ENCODE data around the gene GLCE. TPM values are rescaled to one million over a fixed set of nuclear protein-coding genes. Genes with fewer than 3 reads are reported as not detected.

GLCE gene
- total and polyA plus RNA-seq, 9 of the 15 experiments (the other 6 are each of a cell fraction or from before 2014, with no cell fraction given): 4.6 to 12.3 (median 10.6) TPM

GRCh38 chr15:69181424-69181823 is 21.0 kb downstream of the GLCE start:
- no peak overlapping the region for H3K4me3 ChIP-seq
- H3K36me3 ChIP-seq (ENCODE audit: control insufficient read depth, insufficient read depth, low read length): no peaks in the 10 kb centered on the region
- H2AFZ ChIP-seq (ENCODE audit: low read depth, low read length): no peak overlapping the region
- intact Hi-C loops (cut with micrococcal nuclease): no loop called here
- BruUV-seq (replicated peaks): no TSS peak
- no peaks in the 10 kb centered on the region for H3K79me2 ChIP-seq (ENCODE audit: control insufficient read depth, insufficient read depth, low read length)
- no peaks in the 10 kb centered on the region for H3K9me1 ChIP-seq (ENCODE audit: control insufficient read depth, insufficient read depth, low read length)
- no peak for DNase-seq (ENCODE audit: extremely low read depth in 1 of 4, low spot score in 3 of 4)
- no peaks in the 10 kb centered on the region for H3K4me1 ChIP-seq (replicated peaks in 1 of 2; ENCODE audit: control insufficient read depth in 2 of 2, insufficient read depth in 2 of 2, low read length in 2 of 2)
- POLR2A ChIA-PET: no interaction called here
- H4K20me1 ChIP-seq (replicated peaks; ENCODE audit: control insufficient read depth, insufficient read depth, low read length): no peaks in the 10 kb centered on the region
- H3K9me3 ChIP-seq (replicated peaks; ENCODE audit: control insufficient read depth, insufficient read depth, low read depth, low read length): no peaks in the 10 kb centered on the region
- CTCF ChIA-PET (ENCODE audit: low intra/inter-chr PET ratio): no interaction called here
- no peak overlapping the region for H3K9ac ChIP-seq (ENCODE audit: insufficient read depth in 1 of 2, low read depth in 2 of 2, low read length in 2 of 2)
- no peak overlapping the region for H3K4me2 ChIP-seq (ENCODE audit: insufficient read depth, low read length)
- no peak for ATAC-seq
- H3K27me3 ChIP-seq (ENCODE audit: control insufficient read depth in 2 of 2, insufficient read depth in 2 of 2, low read length in 2 of 2): no peaks in the 10 kb centered on the region
- no peak for FAIRE-seq
- in situ Hi-C loops (cut with MboI): no loop called here
- H3K27ac ChIP-seq (ENCODE audit: extremely low read depth, low read depth, low read length): no peak overlapping the region
- no peak for TF ChIP-seq NR2C2 (CRISPR knock-in tag; IDR thresholded peaks at IDR 0.05)
- TF ChIP-seq NR2C2 (tag; IDR thresholded peaks at IDR 0.05): no peak
- TF ChIP-seq MAFG (tag; conservative IDR thresholded peaks at IDR 0.05): no peak
- no peak for TF ChIP-seq ZNF224 (CRISPR knock-in tag; IDR thresholded peaks at IDR 0.05)
- no peak for TF ChIP-seq ATF6 (CRISPR knock-in tag; IDR thresholded peaks at IDR 0.05)
- no peak for TF ChIP-seq FOXO4 (CRISPR knock-in tag; IDR thresholded peaks at IDR 0.05)
- TF ChIP-seq PCBP1 (IDR thresholded peaks at IDR 0.05; ENCODE audit: low read depth, low read length, poor library complexity, severe bottlenecking): no peak
- TF ChIP-seq MYC (IDR thresholded peaks at IDR 0.05; ENCODE audit: low read depth, low read length): no peak
- no peak for TF ChIP-seq MYC (CRISPR knock-in tag; IDR thresholded peaks at IDR 0.05; ENCODE audit: borderline replicate concordance, low read depth)
- no peak for TF ChIP-seq RUNX1 (IDR thresholded peaks at IDR 0.05; ENCODE audit: low read depth)
- TF ChIP-seq SMAD3 (CRISPR knock-in tag; conservative IDR thresholded peaks at IDR 0.05): no peak
- TF ChIP-seq PML (IDR thresholded peaks at IDR 0.05; ENCODE audit: low read length): no peak
- TF ChIP-seq ETS1 (conservative IDR thresholded peaks at IDR 0.05; ENCODE audit: control insufficient read depth, low read depth, low read length): no peak
- no peak for TF ChIP-seq SMARCA4 (IDR thresholded peaks at IDR 0.05)
- no peak for TF ChIP-seq CTCFL (IDR thresholded peaks at IDR 0.05; ENCODE audit: borderline replicate concordance, insufficient read depth, low read depth, low read length, poor library complexity, severe bottlenecking)
